Cardiac fibroblast (primary cell): ENCODE results near the gene JAG1.
A peak's percentile ranks its signal among the peaks of the same experiment; 100 is the strongest.

Experiments
- DNase-seq, 2 donors: peaks; one replicate each; pipeline versions ENCODE4 v3.0.0 to v3.0.0-alpha.2; 2010; ENCODE audit warnings: low read depth in 2 of 2
- H3K4me3 ChIP-seq, 2 donors: replicated peaks in 1 of 2; 1 replicate in 1 of 2; 2 replicates in 1 of 2; pipeline ENCODE4 v1.5.1; 2011; ENCODE audit warnings: low read depth in 2 of 2, low read length in 2 of 2, mild to moderate bottlenecking in 2 of 2, moderate library complexity in 1 of 2
- CTCF ChIP-seq: IDR thresholded peaks from one replicate; pipeline ENCODE4 v1.5.1; 2011; ENCODE audit warnings: low read depth, mild to moderate bottlenecking, low read length, inconsistent platforms

The JAG1 gene

GRCh38 chr20:10701607-10702006, 27.8 kb upstream of the JAG1 start:
- no peak for DNase-seq
- H3K4me3 ChIP-seq, result no peak overlapping the region
- no peak for TF ChIP-seq CTCF

GRCh38 chr20:10699941-10700340, 26.1 kb upstream of the JAG1 start:
- no peak for DNase-seq
- TF ChIP-seq CTCF, result no peak
- H3K4me3 ChIP-seq, result no peak overlapping the region

- no peak overlapping the region for H3K4me3 ChIP-seq
- no peak for TF ChIP-seq CTCF
- no peak for DNase-seq
These were observed 25.7 kb upstream of the JAG1 start for GRCh38 chr20:10699489-10699888.

GRCh38 chr20:10696650-10697049, 22.9 kb upstream of the JAG1 start:
- DNase-seq, result no peak
- no peak overlapping the region for H3K4me3 ChIP-seq
- peak; percentile 63 for TF ChIP-seq CTCF

GRCh38 chr20:10689385-10689784, 15.6 kb upstream of the JAG1 start:
- DNase-seq, result no peak
- no peak overlapping the region for H3K4me3 ChIP-seq
- TF ChIP-seq CTCF, result no peak

- no peak for DNase-seq
- H3K4me3 ChIP-seq, result no peak overlapping the region
- TF ChIP-seq CTCF, result no peak
These were observed 14.1 kb upstream of the JAG1 start for GRCh38 chr20:10687895-10688294.

GRCh38 chr20:10686356-10687133, 12.7 kb upstream of the JAG1 start:
- H3K4me3 ChIP-seq, result no peak overlapping the region
- no peak for DNase-seq
- TF ChIP-seq CTCF, result no peak
